GM23248 (cell line): Measurements from ENCODE around the gene CASTOR1. TPM values are rescaled to one million over a fixed set of nuclear protein-coding genes. Genes with fewer than 3 reads are reported as not detected.

Experiments
- DNase-seq: peaks from one replicate; pipeline ENCODE4 v3.0.0-alpha.2; 2015
- H2AFZ ChIP-seq: fragments of 200-600 bp; sonication (generic); 2 replicates; pipeline ENCODE4 v1.6.1; 2016; ENCODE audit warnings: antibody characterized with exemption
- H3F3A ChIP-seq: fragments of 200-600 bp; sonication (generic); 2 replicates; pipeline ENCODE4 v1.6.1; 2016; ENCODE audit warnings: mild to moderate bottlenecking, antibody characterized with exemption, mixed run types; ENCODE audit not compliant: insufficient read depth
- H3K27ac ChIP-seq: fragments of 200-600 bp; sonication (generic); 2 replicates; pipeline ENCODE4 v1.5.1; 2016; ENCODE audit warnings: mild to moderate bottlenecking
- H3K27me3 ChIP-seq: fragments of 200-600 bp; sonication (generic); replicated peaks from 2 replicates; pipeline ENCODE4 v1.6.1; 2016; ENCODE audit warnings: mild to moderate bottlenecking; ENCODE audit not compliant: insufficient read depth
- H3K36me3 ChIP-seq: fragments of 200-600 bp; sonication (generic); 2 replicates; pipeline ENCODE4 v1.6.1; 2016; ENCODE audit warnings: low read depth, mild to moderate bottlenecking
- H3K4me1 ChIP-seq: fragments of 200-600 bp; sonication (generic); 2 replicates; pipeline ENCODE4 v1.6.1; 2016; ENCODE audit warnings: mild to moderate bottlenecking; ENCODE audit not compliant: insufficient read depth
- H3K4me2 ChIP-seq: fragments of 200-600 bp; sonication (generic); one replicate; pipeline ENCODE4 v1.6.1; 2016; ENCODE audit warnings: mild to moderate bottlenecking; ENCODE audit not compliant: unreplicated experiment
- H3K4me3 ChIP-seq: fragments of 200-600 bp; sonication (generic); 2 replicates; pipeline ENCODE4 v1.5.1; 2016; ENCODE audit warnings: mild to moderate bottlenecking
- H3K79me2 ChIP-seq: fragments of 200-600 bp; sonication (generic); 2 replicates; pipeline ENCODE4 v1.6.1; 2016; ENCODE audit warnings: mild to moderate bottlenecking; ENCODE audit not compliant: insufficient read depth
- H3K9ac ChIP-seq: fragments of 200-600 bp; sonication (generic); 2 replicates; pipeline ENCODE4 v1.6.1; 2016; ENCODE audit warnings: mild to moderate bottlenecking
- H3K9me2 ChIP-seq: fragments of 200-600 bp; sonication (generic); 2 replicates; pipeline ENCODE4 v1.6.1; 2016; ENCODE audit warnings: mixed run types, mild to moderate bottlenecking, moderate library complexity; ENCODE audit not compliant: insufficient read depth
- H3K9me3 ChIP-seq: fragments of 200-600 bp; sonication (generic); one replicate; pipeline ENCODE4 v1.6.1; 2017; ENCODE audit warnings: low read depth
- H4K20me1 ChIP-seq: fragments of 200-600 bp; sonication (generic); 2 replicates; pipeline ENCODE4 v1.6.0; 2016; ENCODE audit not compliant: insufficient read depth
- EZH2 ChIP-seq: fragments of 200-600 bp; sonication (generic); IDR thresholded peaks from 2 replicates; pipeline ENCODE4 v1.6.1; 2018; ENCODE audit warnings: antibody characterized with exemption, mild to moderate bottlenecking; ENCODE audit not compliant: insufficient read depth, poor library complexity, severe bottlenecking
- EZH2phosphoT487 ChIP-seq: fragments of 200-600 bp; sonication (generic); IDR thresholded peaks from 2 replicates; pipeline ENCODE4 v1.6.1; 2018; ENCODE audit warnings: antibody characterized with exemption, moderate library complexity, mild to moderate bottlenecking, low read depth; ENCODE audit not compliant: insufficient read depth
- WGBS, 2 experiments: methylation state at CpG; one replicate each; pipeline ENCODE4 v1.1.6; 2015 to 2017; ENCODE audit warnings: low lambda C conversion rate in 2 of 2, low coverage in 1 of 2; ENCODE audit errors: missing lambda C conversion rate in 2 of 2; 5-methylcytosine and 5-hydroxymethylcytosine counted together
- in situ Hi-C: fragments of 300-500 bp; cut with MboI; formaldehyde crosslinking; loops from 2 replicates; pipeline ENCODE4 v1.15.0; 2020
- polyA plus RNA-seq: library from polyadenylated mRNA; unstranded; fragments of >200 nt; fragmentation: Nextera tagmentation; extraction: Ambion mirVana; gene quantifications from 2 replicates; pipeline ENCODE4 v1.2.1, GENCODE V29; 2016
- total RNA-seq: library from RNA; depleted of rRNA; stranded (reverse); fragments of >200 nt; shearing (Covaris generic); gene quantifications from 2 replicates; pipeline ENCODE4 v1.2.3, GENCODE V29; 2014

Gene CASTOR1
- total and polyA plus RNA-seq, 2 experiments from 2014 or later, result 8.7 to 13.4 TPM

GRCh38 chr22:30318799-30319419 is 29.6 kb upstream of the CASTOR1 start:
- H3K79me2 ChIP-seq, result peaks cover 99% of the 10 kb centered on the region
- no peaks in the 10 kb centered on the region for H3K9me2 ChIP-seq
- H3K4me2 ChIP-seq, result no peak overlapping the region
- H3K27me3 ChIP-seq, result no peaks in the 10 kb centered on the region
- no peaks in the 10 kb centered on the region; the same call in 1 of the 2 replicates for H4K20me1 ChIP-seq
- no peak overlapping the region for H3K4me3 ChIP-seq
- no peaks in the 10 kb centered on the region for H3K9me3 ChIP-seq
- H3K9ac ChIP-seq, result no peak overlapping the region
- TF ChIP-seq EZH2phosphoT487 (no peak), EZH2 (no peak)
- no peak for DNase-seq
- peaks cover 4% of the 10 kb centered on the region; the same call in 1 of the 2 replicates for H3F3A ChIP-seq
- H3K4me1 ChIP-seq, result peaks cover 9% of the 10 kb centered on the region
- in situ Hi-C loops, result no loop called here
- H3K36me3 ChIP-seq, result no peaks in the 10 kb centered on the region
- H2AFZ ChIP-seq, result no peak overlapping the region
- WGBS, 2 experiments, result 90 to 94% methylated on average over 7 of the region's 7 CpGs
- H3K27ac ChIP-seq, result no peak overlapping the region

- Histone ChIP-seq H3K4me1 (peaks cover 4% of the 10 kb centered on the region), H4K20me1 (peaks cover 1% of the 10 kb centered on the region), H3K27ac (no peak overlapping the region), H3K9ac (no peak overlapping the region), H3K4me3 (no peak overlapping the region), H3K9me3 (no peaks in the 10 kb centered on the region), H3F3A (peaks cover 8% of the 10 kb centered on the region; the same call in 1 of the 2 replicates), H3K36me3 (no peaks in the 10 kb centered on the region), H2AFZ (no peak overlapping the region), H3K27me3 (no peaks in the 10 kb centered on the region), H3K79me2 (peaks cover 93% of the 10 kb centered on the region), H3K4me2 (no peak overlapping the region), H3K9me2 (no peaks in the 10 kb centered on the region)
- WGBS, 2 experiments, result 86 to 88% methylated on average over 1 of the region's 1 CpG
- DNase-seq, result no peak
- in situ Hi-C loops, result no loop called here
- no peak for TF ChIP-seq EZH2phosphoT487
- no peak for TF ChIP-seq EZH2
Observed at GRCh38 chr22:30317778-30318177, 28.5 kb upstream of the CASTOR1 start.

- in situ Hi-C loops, result no loop called here
- 77% methylated on average over 2 of the region's 2 CpGs for WGBS, 2 experiments
- Histone ChIP-seq H2AFZ (no peak overlapping the region), H3K4me3 (no peak overlapping the region), H3K27me3 (no peaks in the 10 kb centered on the region), H3K79me2 (peaks cover 81% of the 10 kb centered on the region), H3K4me1 (peaks cover 19% of the 10 kb centered on the region), H3F3A (peaks cover 23% of the 10 kb centered on the region), H3K9me2 (no peaks in the 10 kb centered on the region), H4K20me1 (peaks cover 5% of the 10 kb centered on the region), H3K9ac (no peak overlapping the region), H3K9me3 (no peaks in the 10 kb centered on the region), H3K36me3 (no peaks in the 10 kb centered on the region), H3K27ac (no peak overlapping the region), H3K4me2 (no peak overlapping the region)
- no peak for TF ChIP-seq EZH2
- TF ChIP-seq EZH2phosphoT487, result no peak
- no peak for DNase-seq
Observed at GRCh38 chr22:30315962-30316576, 26.8 kb upstream of the CASTOR1 start.

DNA sequence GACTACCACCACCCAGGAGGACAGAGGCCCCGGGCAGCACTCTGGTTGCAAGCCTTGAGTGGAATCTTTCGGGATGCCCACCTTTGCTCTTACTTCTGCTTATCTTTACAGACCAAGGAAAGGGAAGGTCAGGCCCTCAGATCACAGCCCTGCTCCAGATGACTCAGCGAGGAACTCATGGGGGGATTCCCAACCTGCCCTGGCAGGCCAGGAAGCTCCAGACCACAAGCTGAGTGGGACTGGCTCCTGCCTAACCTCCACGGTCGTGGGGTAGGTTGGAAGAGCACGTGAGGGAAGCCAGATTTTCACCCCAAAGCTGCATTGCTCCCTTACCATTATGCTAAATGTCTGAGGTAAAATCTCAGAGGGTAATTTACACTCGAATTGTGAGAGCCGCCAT is 25.6 kb upstream of the CASTOR1 start:
- no peak for DNase-seq
- WGBS, 2 experiments, result 87% methylated on average over 8 of the region's 8 CpGs
- H3K27ac ChIP-seq, result no peak overlapping the region

More for the DNA sequence above, 25.6 kb upstream of the CASTOR1 start:
- H3K9ac ChIP-seq, result no peak overlapping the region
- H3K27me3 ChIP-seq, result no peaks in the 10 kb centered on the region
- H3K36me3 ChIP-seq, result no peaks in the 10 kb centered on the region
- H3F3A ChIP-seq, result peaks cover 34% of the 10 kb centered on the region
- peaks cover 31% of the 10 kb centered on the region for H3K4me1 ChIP-seq
- no peak overlapping the region for H2AFZ ChIP-seq
- peaks cover 79% of the 10 kb centered on the region for H3K79me2 ChIP-seq
- no peaks in the 10 kb centered on the region for H3K9me3 ChIP-seq
- in situ Hi-C loops, result no loop called here
- no peak overlapping the region for H3K4me2 ChIP-seq
- H3K9me2 ChIP-seq, result no peaks in the 10 kb centered on the region
- TF ChIP-seq EZH2phosphoT487, result no peak
- no peak for TF ChIP-seq EZH2
- H4K20me1 ChIP-seq, result peaks cover 10% of the 10 kb centered on the region
- no peak overlapping the region for H3K4me3 ChIP-seq
